Right lobe of liver (tissue), 6 donors: ENCODE measurements around the gene GALNT7. TPM values are rescaled to one million over a fixed set of nuclear protein-coding genes. Genes with fewer than 3 reads are reported as not detected.

Experiments used
- ATAC-seq, 4 donors: fragments of 200-7000 bp; cut with Tn5 transposase; one replicate each; pipeline ENCODE4 v1.9.1; 2020; ENCODE audit warnings: mild to moderate bottlenecking in 4 of 4, moderate library complexity in 4 of 4
- DNase-seq, 3 donors: peaks; one replicate each; pipeline ENCODE4 v3.0.0-alpha.2; 2020
- H3K27ac ChIP-seq, 3 donors: fragments of 200-600 bp; one replicate each; pipeline ENCODE4 v1.8.0; 2022
- H3K27me3 ChIP-seq, 2 donors: fragments of 200-600 bp; one replicate each; pipeline ENCODE4 v1.8.0; 2022
- H3K36me3 ChIP-seq, 4 donors: fragments of 200-600 bp; sonication (generic) in 1 of 4; one replicate each; pipeline versions ENCODE4 v1.5.1 to v1.8.0; 2017 to 2022; ENCODE audit warnings: control low read depth in 1 of 4
- H3K4me1 ChIP-seq, 4 donors: fragments of 200-600 bp; sonication (generic) in 1 of 4; one replicate each; pipeline versions ENCODE4 v1.5.1 to v1.8.0; 2017 to 2022; ENCODE audit warnings: control low read depth in 1 of 4
- H3K4me3 ChIP-seq, 3 donors: fragments of 200-600 bp; one replicate each; pipeline ENCODE4 v1.8.0; 2022
- H3K9me3 ChIP-seq, 4 donors: fragments of 200-600 bp; sonication (generic) in 1 of 4; one replicate each; pipeline versions ENCODE4 v1.5.1 to v1.8.0; 2017 to 2022; ENCODE audit warnings: control low read depth in 1 of 4
- CTCF ChIP-seq, 4 donors: fragments of 200-600 bp in 3 of 4; fragments of 450-650 bp in 1 of 4; IDR thresholded peaks; one replicate each; pipeline versions ENCODE4 v1.5.1 to v1.8.0; 2016 to 2022; ENCODE audit warnings: antibody characterized with exemption in 4 of 4, mild to moderate bottlenecking in 2 of 4
- POLR2A ChIP-seq: fragments of 450-650 bp; IDR thresholded peaks from one replicate; pipeline ENCODE4 v1.6.1; 2017; ENCODE audit warnings: antibody characterized with exemption, mild to moderate bottlenecking
- WGBS: methylation state at CpG from one replicate; pipeline ENCODE4 v1.1.6; 2018; ENCODE audit warnings: low coverage, low lambda C conversion rate; ENCODE audit not compliant: insufficient coverage; ENCODE audit errors: missing lambda C conversion rate; 5-methylcytosine and 5-hydroxymethylcytosine counted together
- intact Hi-C, 2 donors: fragments of 100-400 bp; cut with DNase I; formaldehyde crosslinking; loops; one replicate each; pipeline versions ENCODE4 v1.11.2 to v1.14.1; 2022
- total RNA-seq, 6 experiments: library from RNA; depleted of rRNA in 2 of 6; stranded (reverse); fragments of >200 nt in 2 of 6; fragmentation: NEBNext Ultra II Directional in 3 of 6; extraction: Animal tissue kit (Norgen Biotek cat#: 25700) in 3 of 6; gene quantifications; one replicate each; pipeline versions ENCODE4 v1.1.0 to v1.2.4, GENCODE V29; 2016 to 2023
- donor health status: DM: no; HTN: yes; CAD: no.
- donor health status: DM: no; HTN: no; CAD: no.
- donor health status: DM: no; HTN: no; CAD: no.
- donor health status: DM: no; HTN: yes; CAD: no.
- donor health status: DM: no; HTN: yes; CAD: no.

The GALNT7 gene
- total RNA-seq, 6 experiments from 2014 or later: 0.62 to 2.2 (median 1.4) TPM

GRCh38 chr4:173240696-173241095 is 72.1 kb downstream of the GALNT7 start:
- Histone ChIP-seq H3K4me1 (no peaks in the 10 kb centered on the region), H3K27ac (no peak overlapping the region), H3K36me3 (no peaks in the 10 kb centered on the region), H3K27me3 (no peaks in the 10 kb centered on the region), H3K4me3 (no peak overlapping the region), H3K9me3 (no peaks in the 10 kb centered on the region)
- intact Hi-C loops: no loop called here
- TF ChIP-seq POLR2A (no peak), CTCF (IDR thresholded peaks at IDR 0.05) (no peak)
- no peak for DNase-seq
- ATAC-seq: no peak

- TF ChIP-seq POLR2A (no peak), CTCF (IDR thresholded peaks at IDR 0.05) (no peak)
- DNase-seq: no peak
- no peak for ATAC-seq
- Histone ChIP-seq H3K27ac (no peak overlapping the region), H3K4me3 (no peak overlapping the region), H3K27me3 (no peaks in the 10 kb centered on the region), H3K4me1 (no peaks in the 10 kb centered on the region), H3K9me3 (no peaks in the 10 kb centered on the region), H3K36me3 (no peaks in the 10 kb centered on the region)
- WGBS: 57% methylated on average over 2 of the region's 3 CpGs
- intact Hi-C loops: no loop called here
Observed at GRCh38 chr4:173242466-173243250, 74.0 kb downstream of the GALNT7 start.

- intact Hi-C loops: no loop called here
- H3K36me3 ChIP-seq: no peaks in the 10 kb centered on the region
- WGBS: 59% methylated on average over 3 of the region's 3 CpGs
- H3K4me3 ChIP-seq: no peak overlapping the region
- H3K27me3 ChIP-seq: no peaks in the 10 kb centered on the region
- TF ChIP-seq CTCF (IDR thresholded peaks at IDR 0.05): no peak
- no peak for TF ChIP-seq POLR2A
- H3K9me3 ChIP-seq: no peaks in the 10 kb centered on the region
- no peak for ATAC-seq
- no peak overlapping the region for H3K27ac ChIP-seq
- H3K4me1 ChIP-seq: no peaks in the 10 kb centered on the region
- no peak for DNase-seq
Observed at GRCh38 chr4:173243321-173243720, 74.7 kb downstream of the GALNT7 start.

- DNase-seq (no peak), ATAC-seq (no peak)
- Histone ChIP-seq H3K4me3 (no peak overlapping the region), H3K9me3 (no peaks in the 10 kb centered on the region), H3K36me3 (no peaks in the 10 kb centered on the region), H3K27me3 (no peaks in the 10 kb centered on the region), H3K27ac (no peak overlapping the region), H3K4me1 (no peaks in the 10 kb centered on the region)
- 75% methylated on average over 3 of the region's 3 CpGs for WGBS
- TF ChIP-seq POLR2A (no peak), CTCF (IDR thresholded peaks at IDR 0.05) (no peak)
- intact Hi-C loops: no loop called here
Observed at GRCh38 chr4:173243917-173244658, 75.5 kb downstream of the GALNT7 start.
